Measurements from ENCODE around the gene DDX51. TPM values are rescaled to one million over a fixed set of nuclear protein-coding genes. Genes with fewer than 3 reads are reported as not detected.
A peak's percentile ranks its signal among the peaks of the same experiment; 100 is the strongest.

The DDX51 gene
- total RNA-seq, 1 experiment from 2014 or later: 29.3 TPM

DNA sequence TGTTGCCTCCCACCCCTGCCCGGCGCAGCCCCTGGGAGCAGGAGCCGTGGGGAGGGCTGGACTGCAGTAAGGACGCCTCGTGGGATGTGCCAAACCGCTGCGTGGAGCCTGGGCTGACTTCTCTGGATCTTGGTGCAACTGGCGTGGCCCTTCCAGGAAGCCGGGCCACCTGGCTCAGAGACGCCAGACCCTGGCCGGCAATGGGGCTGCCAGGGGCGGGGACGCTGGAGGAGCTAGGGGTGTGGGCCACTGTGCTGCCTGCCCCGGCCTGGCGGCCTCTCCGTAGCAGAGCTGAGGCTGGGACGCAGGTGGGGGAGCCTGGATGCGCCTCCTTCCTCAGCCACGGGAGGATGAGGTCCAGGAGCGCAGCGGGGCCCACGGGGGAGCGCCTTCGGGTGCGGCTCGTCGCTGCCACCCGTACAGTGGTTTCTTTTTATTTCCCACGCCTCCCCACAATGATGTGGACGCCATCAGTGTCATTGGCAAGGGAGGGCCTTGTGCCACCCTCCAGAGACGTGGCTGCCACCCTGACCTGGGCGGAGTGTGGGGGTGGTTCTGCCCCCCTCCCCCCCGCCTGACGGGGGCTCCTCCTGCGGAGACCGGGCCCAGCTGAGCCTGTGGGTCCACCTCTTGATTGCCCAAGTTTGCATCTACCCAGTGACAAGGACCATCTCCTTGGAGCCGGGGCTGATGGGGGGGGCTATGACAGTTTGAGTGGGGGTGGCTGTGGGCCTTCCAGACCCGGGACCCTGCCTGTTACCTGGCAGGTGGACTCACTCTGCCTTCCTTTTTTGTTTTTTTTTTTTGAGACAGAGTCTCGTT is 11.3 kb downstream of the DDX51 start:
- ChIA-PET POLR2A (no interaction called here), CTCF (no interaction called here)
- ATAC-seq (0 out of 2 replicates have a peak, but pooled peaks have one; percentile 3), DNase-seq (ENCODE audit: low read depth, low spot score) (no peak)
- TF ChIP-seq TCF7L2 (IDR thresholded peaks at IDR 0.05; ENCODE audit: low read depth, low read length): no peak
- TF ChIP-seq POLR2AphosphoS5 (IDR thresholded peaks at IDR 0.05; ENCODE audit: low read depth, low read length): no peak
- TF ChIP-seq, protein P1, sequence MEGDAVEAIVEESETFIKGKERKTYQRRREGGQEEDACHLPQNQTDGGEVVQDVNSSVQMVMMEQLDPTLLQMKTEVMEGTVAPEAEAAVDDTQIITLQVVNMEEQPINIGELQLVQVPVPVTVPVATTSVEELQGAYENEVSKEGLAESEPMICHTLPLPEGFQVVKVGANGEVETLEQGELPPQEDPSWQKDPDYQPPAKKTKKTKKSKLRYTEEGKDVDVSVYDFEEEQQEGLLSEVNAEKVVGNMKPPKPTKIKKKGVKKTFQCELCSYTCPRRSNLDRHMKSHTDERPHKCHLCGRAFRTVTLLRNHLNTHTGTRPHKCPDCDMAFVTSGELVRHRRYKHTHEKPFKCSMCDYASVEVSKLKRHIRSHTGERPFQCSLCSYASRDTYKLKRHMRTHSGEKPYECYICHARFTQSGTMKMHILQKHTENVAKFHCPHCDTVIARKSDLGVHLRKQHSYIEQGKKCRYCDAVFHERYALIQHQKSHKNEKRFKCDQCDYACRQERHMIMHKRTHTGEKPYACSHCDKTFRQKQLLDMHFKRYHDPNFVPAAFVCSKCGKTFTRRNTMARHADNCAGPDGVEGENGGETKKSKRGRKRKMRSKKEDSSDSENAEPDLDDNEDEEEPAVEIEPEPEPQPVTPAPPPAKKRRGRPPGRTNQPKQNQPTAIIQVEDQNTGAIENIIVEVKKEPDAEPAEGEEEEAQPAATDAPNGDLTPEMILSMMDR (IDR thresholded peaks at IDR 0.05): no peak
- TF ChIP-seq, protein P2, sequence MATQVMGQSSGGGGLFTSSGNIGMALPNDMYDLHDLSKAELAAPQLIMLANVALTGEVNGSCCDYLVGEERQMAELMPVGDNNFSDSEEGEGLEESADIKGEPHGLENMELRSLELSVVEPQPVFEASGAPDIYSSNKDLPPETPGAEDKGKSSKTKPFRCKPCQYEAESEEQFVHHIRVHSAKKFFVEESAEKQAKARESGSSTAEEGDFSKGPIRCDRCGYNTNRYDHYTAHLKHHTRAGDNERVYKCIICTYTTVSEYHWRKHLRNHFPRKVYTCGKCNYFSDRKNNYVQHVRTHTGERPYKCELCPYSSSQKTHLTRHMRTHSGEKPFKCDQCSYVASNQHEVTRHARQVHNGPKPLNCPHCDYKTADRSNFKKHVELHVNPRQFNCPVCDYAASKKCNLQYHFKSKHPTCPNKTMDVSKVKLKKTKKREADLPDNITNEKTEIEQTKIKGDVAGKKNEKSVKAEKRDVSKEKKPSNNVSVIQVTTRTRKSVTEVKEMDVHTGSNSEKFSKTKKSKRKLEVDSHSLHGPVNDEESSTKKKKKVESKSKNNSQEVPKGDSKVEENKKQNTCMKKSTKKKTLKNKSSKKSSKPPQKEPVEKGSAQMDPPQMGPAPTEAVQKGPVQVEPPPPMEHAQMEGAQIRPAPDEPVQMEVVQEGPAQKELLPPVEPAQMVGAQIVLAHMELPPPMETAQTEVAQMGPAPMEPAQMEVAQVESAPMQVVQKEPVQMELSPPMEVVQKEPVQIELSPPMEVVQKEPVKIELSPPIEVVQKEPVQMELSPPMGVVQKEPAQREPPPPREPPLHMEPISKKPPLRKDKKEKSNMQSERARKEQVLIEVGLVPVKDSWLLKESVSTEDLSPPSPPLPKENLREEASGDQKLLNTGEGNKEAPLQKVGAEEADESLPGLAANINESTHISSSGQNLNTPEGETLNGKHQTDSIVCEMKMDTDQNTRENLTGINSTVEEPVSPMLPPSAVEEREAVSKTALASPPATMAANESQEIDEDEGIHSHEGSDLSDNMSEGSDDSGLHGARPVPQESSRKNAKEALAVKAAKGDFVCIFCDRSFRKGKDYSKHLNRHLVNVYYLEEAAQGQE (IDR thresholded peaks at IDR 0.05; ENCODE audit: insufficient read depth in 1 of 2, low read depth in 2 of 2, low read length in 1 of 2): no peak
- TF ChIP-seq SIN3A (IDR thresholded peaks at IDR 0.05; ENCODE audit: borderline replicate concordance, insufficient read depth, low read depth, low read length): no peak
- Histone ChIP-seq H3K27ac (ENCODE audit: low read length) (no peak overlapping the region), H3K36me3 (ENCODE audit: control insufficient read depth, insufficient read depth, low read length) (peaks cover 4% of the 10 kb centered on the region; the same call in 1 of the 2 replicates), H3K9me3 (ENCODE audit: control insufficient read depth, insufficient read depth, low read depth, low read length) (no peaks in the 10 kb centered on the region), H3K4me1 (ENCODE audit: control insufficient read depth, insufficient read depth, low read length) (peaks cover 5% of the 10 kb centered on the region; the same call in 1 of the 2 replicates), H3K4me3 (ENCODE audit: low read depth in 2 of 2, low read length in 2 of 2) (no peak overlapping the region), H3K27me3 (ENCODE audit: control insufficient read depth, insufficient read depth, low read length) (no peaks in the 10 kb centered on the region)
- BruUV-seq (replicated peaks): no TSS peak
- in situ Hi-C loops (cut with HindIII; ENCODE audit: low pct_unique_long_range_greater_than_20kb, low sequenced_read_pairs): no loop called here
- intact Hi-C loops (cut with micrococcal nuclease; ENCODE audit: unreplicated experiment): no loop called here

DNA sequence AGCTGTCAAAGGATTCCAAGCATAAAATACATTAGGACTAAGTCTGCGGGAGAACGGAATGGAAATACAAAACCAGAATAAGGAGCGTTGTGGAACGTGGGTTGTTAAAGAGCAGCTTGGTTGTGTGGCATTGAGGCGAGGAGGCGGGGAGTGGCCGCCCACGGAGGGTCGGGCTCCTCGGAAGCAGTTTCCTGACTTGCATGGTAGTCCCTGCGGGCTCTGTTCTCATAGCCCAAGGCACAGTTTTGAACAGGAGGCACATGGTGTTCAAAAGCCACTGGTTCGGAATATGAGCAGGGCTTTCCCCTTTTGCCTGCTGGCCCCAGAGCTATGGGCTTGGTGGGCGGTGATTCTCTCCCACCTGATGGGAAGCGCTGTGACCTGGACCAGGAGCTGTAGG is 12.2 kb downstream of the DDX51 start:
- BruUV-seq (replicated peaks): no TSS peak
- 0 out of 2 replicates have a peak, but pooled peaks have one; percentile 3 for ATAC-seq
- in situ Hi-C loops (cut with HindIII; ENCODE audit: low pct_unique_long_range_greater_than_20kb, low sequenced_read_pairs) (no loop called here), intact Hi-C loops (cut with micrococcal nuclease; ENCODE audit: unreplicated experiment) (no loop called here)
- TF ChIP-seq, protein P1 (IDR thresholded peaks at IDR 0.05): no peak
- TF ChIP-seq POLR2AphosphoS5 (IDR thresholded peaks at IDR 0.05; ENCODE audit: low read depth, low read length) (no peak), SIN3A (IDR thresholded peaks at IDR 0.05; ENCODE audit: borderline replicate concordance, insufficient read depth, low read depth, low read length) (no peak), TCF7L2 (IDR thresholded peaks at IDR 0.05; ENCODE audit: low read depth, low read length) (no peak)
- TF ChIP-seq, protein P2 (IDR thresholded peaks at IDR 0.05; ENCODE audit: insufficient read depth in 1 of 2, low read depth in 2 of 2, low read length in 1 of 2): no peak
- no peak for DNase-seq (ENCODE audit: low read depth, low spot score)
- Histone ChIP-seq H3K36me3 (ENCODE audit: control insufficient read depth, insufficient read depth, low read length) (peaks cover 4% of the 10 kb centered on the region; the same call in 1 of the 2 replicates), H3K27ac (ENCODE audit: low read length) (no peak overlapping the region), H3K4me1 (ENCODE audit: control insufficient read depth, insufficient read depth, low read length) (no peaks in the 10 kb centered on the region), H3K4me3 (ENCODE audit: low read depth in 2 of 2, low read length in 2 of 2) (no peak overlapping the region), H3K9me3 (ENCODE audit: control insufficient read depth, insufficient read depth, low read depth, low read length) (no peaks in the 10 kb centered on the region), H3K27me3 (ENCODE audit: control insufficient read depth, insufficient read depth, low read length) (no peaks in the 10 kb centered on the region)
- CTCF ChIA-PET: no interaction called here
- POLR2A ChIA-PET: no interaction called here

Measured in Panc1 (cell line).